Measurements from ENCODE around the gene ITGAD. TPM values are rescaled to one million over a fixed set of nuclear protein-coding genes. Genes with fewer than 3 reads are reported as not detected.
A peak's percentile ranks its signal among the peaks of the same experiment; 100 is the strongest.

Gene ITGAD
- polyA plus RNA-seq, 1 donor from 2014 or later, result not detected

DNA sequence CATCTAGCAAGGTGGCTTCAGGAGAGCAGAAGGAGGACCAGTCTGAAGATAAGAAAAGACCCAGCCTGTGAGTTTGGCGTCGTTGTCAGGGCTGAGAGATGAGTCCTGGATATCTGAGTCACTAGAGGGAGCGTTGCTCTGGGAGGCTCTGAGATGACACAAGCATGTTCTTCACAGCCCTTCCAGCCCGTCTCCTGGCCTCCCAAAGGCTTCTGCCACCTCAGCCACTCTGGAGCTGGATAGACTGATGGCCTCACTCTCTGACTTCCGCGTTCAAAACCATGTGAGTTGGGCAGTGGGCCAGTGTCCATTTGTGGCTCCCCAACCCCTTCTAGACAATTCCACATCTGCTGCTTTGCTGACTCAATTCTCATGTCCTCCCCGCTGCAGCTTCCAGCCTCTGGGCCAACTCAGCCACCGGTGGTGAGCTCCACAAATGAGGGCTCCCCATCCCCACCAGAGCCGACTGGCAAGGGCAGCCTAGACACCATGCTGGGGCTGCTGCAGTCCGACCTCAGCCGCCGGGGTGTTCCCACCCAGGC lies 81.1 kb downstream of the ITGAD start:
- peak overlapping the region in 1 of 4 donors; percentile 47 for H3K4me3 Mint-ChIP-seq
- peaks cover 16% of the 10 kb centered on the region for H3K27me3 Mint-ChIP-seq
- no peak overlapping the region for H3K27ac Mint-ChIP-seq
- H3K9me3 Mint-ChIP-seq, result no peaks in the 10 kb centered on the region
- H3K36me3 Mint-ChIP-seq, result peaks cover 1% of the 10 kb centered on the region
- peaks cover 4 to 19% (median 8%) of the 10 kb centered on the region in 3 donors for H3K4me1 Mint-ChIP-seq

DNA sequence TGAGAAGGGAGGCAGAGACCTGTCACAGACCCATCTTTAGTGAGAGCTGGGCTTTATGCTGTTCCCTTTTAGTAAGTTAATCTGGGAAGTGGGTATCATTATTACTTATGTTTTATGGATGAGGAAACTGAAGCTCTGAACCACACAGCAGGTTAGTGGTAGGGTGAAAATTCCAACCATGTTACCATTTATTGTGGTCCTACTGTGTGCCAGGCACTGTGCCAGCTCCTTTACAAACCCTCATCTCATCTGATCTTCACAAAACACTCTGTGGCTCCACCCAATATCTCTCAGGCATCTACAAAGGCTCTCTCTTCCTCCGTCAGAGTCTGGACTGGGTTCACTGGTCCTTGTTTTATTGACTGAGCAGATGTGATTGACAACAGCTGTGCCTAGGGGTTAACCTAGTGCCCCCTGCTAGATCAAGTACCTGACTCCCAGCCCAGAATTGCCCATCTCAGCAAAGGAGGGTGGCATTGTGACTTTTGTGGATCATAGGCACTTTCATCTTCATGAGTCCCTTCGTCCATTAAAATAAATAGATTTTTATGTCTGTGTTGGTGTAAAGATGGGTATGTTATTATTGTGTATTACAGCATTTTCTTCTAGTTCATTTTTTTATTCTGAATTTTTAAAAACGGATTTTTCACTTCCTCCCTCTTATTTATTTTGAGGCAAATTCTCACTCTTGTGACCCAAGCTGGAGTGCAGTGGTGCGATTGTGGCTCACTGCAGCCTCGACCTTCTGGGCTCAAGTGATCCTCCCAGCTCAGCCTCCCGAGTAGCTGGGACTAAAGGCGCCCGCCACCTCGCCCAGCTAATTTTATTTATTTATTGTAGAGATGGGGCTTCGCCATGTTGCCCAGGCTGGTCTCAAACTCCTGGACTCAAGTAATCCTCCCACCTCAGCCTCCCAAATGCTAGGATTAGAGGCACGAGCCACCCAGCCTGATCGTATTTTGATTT lies 81.9 kb downstream of the ITGAD start:
- Mint-ChIP-seq H3K4me3 (peak overlapping the region in 2 of 4 donors; percentile 8 to 47), H3K27me3 (peaks cover 19% of the 10 kb centered on the region), H3K4me1 (peaks cover 4 to 19% (median 8%) of the 10 kb centered on the region in 3 donors), H3K9me3 (no peaks in the 10 kb centered on the region), H3K36me3 (peaks cover 1% of the 10 kb centered on the region), H3K27ac (no peak overlapping the region)

DNA sequence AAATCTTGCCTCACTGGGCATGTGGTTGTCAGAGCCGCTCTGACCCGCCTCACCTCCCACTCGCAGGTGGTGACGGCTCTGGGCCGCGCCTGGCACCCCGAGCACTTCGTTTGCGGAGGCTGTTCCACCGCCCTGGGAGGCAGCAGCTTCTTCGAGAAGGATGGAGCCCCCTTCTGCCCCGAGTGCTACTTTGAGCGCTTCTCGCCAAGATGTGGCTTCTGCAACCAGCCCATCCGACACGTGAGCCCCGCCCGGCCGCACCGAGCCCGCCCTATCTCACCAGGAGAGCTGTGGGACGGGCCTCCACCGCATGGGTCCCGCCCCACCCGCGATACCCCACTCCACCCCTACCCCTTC lies 82.8 kb downstream of the ITGAD start:
- H3K27ac Mint-ChIP-seq, result no peak overlapping the region
- peaks cover 1% of the 10 kb centered on the region for H3K36me3 Mint-ChIP-seq
- H3K9me3 Mint-ChIP-seq, result peaks cover 0 to 1% (median 0%) of the 10 kb centered on the region in 3 donors
- peaks cover 19% of the 10 kb centered on the region for H3K27me3 Mint-ChIP-seq
- H3K4me3 Mint-ChIP-seq, result peak overlapping the region; percentile 80 to 94 (median 88)
- H3K4me1 Mint-ChIP-seq, result peaks cover 4 to 15% (median 8%) of the 10 kb centered on the region in 3 donors

Other genes with a start within 250 kb of the ITGAD start
- gene PRSS36, start 243.3 kb upstream of the ITGAD start, polyA plus RNA-seq, result 1.4 TPM
- 167 TPM for gene FUS, start 213.2 kb upstream of the ITGAD start, polyA plus RNA-seq
- gene PYCARD, start 190.6 kb upstream of the ITGAD start, polyA plus RNA-seq, result 130 TPM
- not detected for gene TRIM72, start 179.2 kb upstream of the ITGAD start, polyA plus RNA-seq
- not detected for gene PYDC1, start 176.2 kb upstream of the ITGAD start, polyA plus RNA-seq
- 23.2 TPM for gene ITGAM, start 133.4 kb upstream of the ITGAD start, polyA plus RNA-seq
- gene ITGAX, start 38.2 kb upstream of the ITGAD start, polyA plus RNA-seq, result 6.2 TPM
- gene COX6A2, start 35.0 kb downstream of the ITGAD start, polyA plus RNA-seq, result not detected
- not detected for gene ZNF843, start 49.5 kb downstream of the ITGAD start, polyA plus RNA-seq
- 9.5 TPM for gene ARMC5, start 66.2 kb downstream of the ITGAD start, polyA plus RNA-seq
- 0.59 TPM for gene TGFB1I1, start 78.8 kb downstream of the ITGAD start, polyA plus RNA-seq
- 0.94 TPM for gene SLC5A2, start 89.8 kb downstream of the ITGAD start, polyA plus RNA-seq
- gene RUSF1, start 115.1 kb downstream of the ITGAD start, polyA plus RNA-seq, result 19.8 TPM
- gene AHSP, start 134.6 kb downstream of the ITGAD start, polyA plus RNA-seq, result not detected

All from IgD-negative memory B cell (primary cell).